Measurements from ENCODE around the gene CDK17.
"Not testable (repeated sequence)": the region's sequence is repeated elsewhere in the genome, so short reads cannot be mapped to it uniquely, and the experiment has no call there.

The CDK17 gene

GRCh38 chr12:96408993-96409392, 8.8 kb upstream of the CDK17 start:
- in situ Hi-C loops (cut with HindIII; ENCODE audit: low sequenced_read_pairs): no loop called here
- no peak for DNase-seq (ENCODE audit: low read depth)
- no peak overlapping the region for H3K4me3 ChIP-seq (ENCODE audit: low read depth, low read length)
- TF ChIP-seq CTCF (IDR thresholded peaks at IDR 0.05; ENCODE audit: low read depth, low read length, missing control alignments): no peak

- in situ Hi-C loops (cut with HindIII; ENCODE audit: low sequenced_read_pairs); H3K4me3 ChIP-seq (ENCODE audit: low read depth, low read length); DNase-seq (ENCODE audit: low read depth): not testable (repeated sequence)
Measured at GRCh38 chr12:96407429-96408097, 7.3 kb upstream of the CDK17 start.

GRCh38 chr12:96404696-96405095, 4.5 kb upstream of the CDK17 start:
- H3K4me3 ChIP-seq (ENCODE audit: low read depth, low read length): no peak overlapping the region
- DNase-seq (ENCODE audit: low read depth): no peak
- no peak for TF ChIP-seq CTCF (IDR thresholded peaks at IDR 0.05; ENCODE audit: low read depth, low read length, missing control alignments)
- in situ Hi-C loops (cut with HindIII; ENCODE audit: low sequenced_read_pairs): loop anchor here (5.0 kb wide), 1 partner anchor 98 kb away; no protein-coding TSS in a partner anchor

GRCh38 chr12:96403870-96404269, 3.6 kb upstream of the CDK17 start:
- in situ Hi-C loops (cut with HindIII; ENCODE audit: low sequenced_read_pairs): loop anchor here (5.0 kb wide), 1 partner anchor 98 kb away; no protein-coding TSS in a partner anchor
- no peak overlapping the region for H3K4me3 ChIP-seq (ENCODE audit: low read depth, low read length)
- no peak for TF ChIP-seq CTCF (IDR thresholded peaks at IDR 0.05; ENCODE audit: low read depth, low read length, missing control alignments)
- DNase-seq (ENCODE audit: low read depth): no peak

- in situ Hi-C loops (cut with HindIII; ENCODE audit: low sequenced_read_pairs): loop anchor here (5.0 kb wide), 1 partner anchor 100 kb away; no protein-coding TSS in a partner anchor
- H3K4me3 ChIP-seq (ENCODE audit: low read depth, low read length); DNase-seq (ENCODE audit: low read depth): not testable (repeated sequence)
Measured at GRCh38 chr12:96402522-96402921, 2.3 kb upstream of the CDK17 start.

GRCh38 chr12:96402061-96402460, 1.8 kb upstream of the CDK17 start:
- no peak for DNase-seq (ENCODE audit: low read depth)
- in situ Hi-C loops (cut with HindIII; ENCODE audit: low sequenced_read_pairs): loop anchor here (5.0 kb wide), 1 partner anchor 100 kb away; no protein-coding TSS in a partner anchor
- H3K4me3 ChIP-seq (ENCODE audit: low read depth, low read length): no peak overlapping the region

GRCh38 chr12:96401076-96401871, 1.0 kb upstream of the CDK17 start:
- peak; percentile 71 for DNase-seq (ENCODE audit: low read depth)
- H3K4me3 ChIP-seq (ENCODE audit: low read depth, low read length): peak overlapping the region; percentile 88
- TF ChIP-seq CTCF (IDR thresholded peaks at IDR 0.05; ENCODE audit: low read depth, low read length, missing control alignments): peak; percentile 36
- in situ Hi-C loops (cut with HindIII; ENCODE audit: low sequenced_read_pairs): loop anchor here (5.0 kb wide), 1 partner anchor 101 kb away; no protein-coding TSS in a partner anchor

More at GRCh38 chr12:96402061-96402460, 1.8 kb upstream of the CDK17 start:
- TF ChIP-seq CTCF (IDR thresholded peaks at IDR 0.05; ENCODE audit: low read depth, low read length, missing control alignments): no peak
